GM23248 (cell line): ENCODE measurements around the gene NDC80.

Experiments used
- EZH2 ChIP-seq: fragments of 200-600 bp; sonication (generic); IDR thresholded peaks from 2 replicates; pipeline ENCODE4 v1.6.1; 2018; ENCODE audit warnings: antibody characterized with exemption, mild to moderate bottlenecking; ENCODE audit not compliant: insufficient read depth, poor library complexity, severe bottlenecking
- EZH2phosphoT487 ChIP-seq: fragments of 200-600 bp; sonication (generic); IDR thresholded peaks from 2 replicates; pipeline ENCODE4 v1.6.1; 2018; ENCODE audit warnings: antibody characterized with exemption, moderate library complexity, mild to moderate bottlenecking, low read depth; ENCODE audit not compliant: insufficient read depth

DNA sequence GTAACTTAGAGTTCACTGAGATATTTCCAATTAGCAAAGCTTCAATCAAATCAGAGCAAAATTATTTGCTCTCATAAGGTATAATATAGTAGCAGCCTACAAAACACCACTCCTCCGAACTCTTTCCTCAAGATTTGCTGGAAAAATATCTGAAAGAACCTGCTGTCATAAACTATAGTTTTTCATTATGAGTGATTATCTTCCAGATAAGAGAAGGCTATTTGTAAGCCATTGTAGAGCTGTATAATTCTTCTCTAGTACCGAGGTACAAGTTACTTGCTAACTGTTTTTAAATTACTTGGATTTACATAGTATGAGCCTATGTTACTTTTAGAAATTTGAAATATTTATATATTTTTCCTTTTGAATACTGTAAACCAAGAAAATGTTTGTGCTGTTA is 2.1 kb downstream of the NDC80 start:
- no peak for TF ChIP-seq EZH2
- no peak for TF ChIP-seq EZH2phosphoT487
